Transverse colon (tissue), 4 donors: ENCODE results near the gene FBH1.

ENCODE experiments used
- POLR2A ChIP-seq: fragments of 450-650 bp; IDR thresholded peaks from one replicate; pipeline ENCODE4 v1.6.1; 2016; ENCODE audit warnings: antibody characterized with exemption, mild to moderate bottlenecking, moderate library complexity
- POLR2AphosphoS5 ChIP-seq, 3 donors: sonication (generic); formaldehyde crosslinking; IDR thresholded peaks; one replicate each; pipeline ENCODE4 v1.6.1; 2016; ENCODE audit warnings: antibody characterized with exemption in 3 of 3
- TF ChIP-seq, protein P1 (sequence below), 5 experiments: fragments of 200-600 bp in 3 of 5; fragments of 450-650 bp in 2 of 5; sonication (generic) in 3 of 5; IDR thresholded peaks; 1 replicate in 2 of 5; 2 replicates in 3 of 5; pipeline ENCODE4 v1.5.1; 2016 to 2017; ENCODE audit warnings: antibody characterized with exemption in 5 of 5, inconsistent platforms in 3 of 5, mild to moderate bottlenecking in 2 of 5, moderate library complexity in 1 of 5

DNA sequence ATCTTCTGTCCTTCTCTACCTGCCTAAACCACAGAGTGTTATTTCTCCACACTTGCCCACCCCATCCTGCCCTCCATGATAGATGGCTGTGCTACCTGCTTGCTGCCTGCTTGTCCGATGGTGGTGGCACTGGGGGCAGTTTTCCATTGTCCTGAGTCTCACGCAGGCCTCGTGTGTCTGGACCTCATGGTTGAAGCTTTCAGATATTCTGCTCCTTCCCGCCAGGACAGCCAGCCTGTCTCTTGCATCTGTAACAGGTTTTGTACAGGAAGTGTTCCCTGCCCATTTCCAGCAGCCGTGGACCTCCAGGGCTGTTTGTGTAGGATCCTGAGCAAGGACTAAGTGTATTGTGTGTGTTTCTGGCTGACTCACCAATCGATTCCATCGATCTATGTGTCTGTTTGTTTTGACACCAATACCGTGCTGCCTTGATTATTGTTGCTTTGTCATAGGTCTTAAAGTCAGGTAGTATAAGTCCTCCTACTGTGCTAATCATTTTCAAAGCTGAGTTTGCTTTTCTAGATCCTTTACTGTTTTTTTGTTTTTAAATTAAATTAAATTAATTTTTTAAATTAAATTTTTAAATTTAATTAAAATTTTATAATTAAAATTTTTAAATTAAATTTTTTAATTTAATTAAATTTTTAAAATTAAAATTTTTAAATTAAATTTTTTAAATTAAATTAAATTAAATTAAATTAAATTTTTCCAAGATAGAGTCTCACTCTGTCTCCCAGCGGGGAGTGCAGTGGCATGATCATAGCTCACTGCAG, 78.8 kb downstream of the FBH1 start:
- no peak for TF ChIP-seq POLR2AphosphoS5 (IDR thresholded peaks at IDR 0.05)
- TF ChIP-seq, protein P1, sequence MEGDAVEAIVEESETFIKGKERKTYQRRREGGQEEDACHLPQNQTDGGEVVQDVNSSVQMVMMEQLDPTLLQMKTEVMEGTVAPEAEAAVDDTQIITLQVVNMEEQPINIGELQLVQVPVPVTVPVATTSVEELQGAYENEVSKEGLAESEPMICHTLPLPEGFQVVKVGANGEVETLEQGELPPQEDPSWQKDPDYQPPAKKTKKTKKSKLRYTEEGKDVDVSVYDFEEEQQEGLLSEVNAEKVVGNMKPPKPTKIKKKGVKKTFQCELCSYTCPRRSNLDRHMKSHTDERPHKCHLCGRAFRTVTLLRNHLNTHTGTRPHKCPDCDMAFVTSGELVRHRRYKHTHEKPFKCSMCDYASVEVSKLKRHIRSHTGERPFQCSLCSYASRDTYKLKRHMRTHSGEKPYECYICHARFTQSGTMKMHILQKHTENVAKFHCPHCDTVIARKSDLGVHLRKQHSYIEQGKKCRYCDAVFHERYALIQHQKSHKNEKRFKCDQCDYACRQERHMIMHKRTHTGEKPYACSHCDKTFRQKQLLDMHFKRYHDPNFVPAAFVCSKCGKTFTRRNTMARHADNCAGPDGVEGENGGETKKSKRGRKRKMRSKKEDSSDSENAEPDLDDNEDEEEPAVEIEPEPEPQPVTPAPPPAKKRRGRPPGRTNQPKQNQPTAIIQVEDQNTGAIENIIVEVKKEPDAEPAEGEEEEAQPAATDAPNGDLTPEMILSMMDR (IDR thresholded peaks at IDR 0.05): no peak
- TF ChIP-seq POLR2A: no peak
